Hepatocyte (in vitro differentiated cells): ENCODE data around the gene FERMT1.

Source experiments
- CTCF ChIP-seq: fragments of 200-600 bp; sonication (generic); IDR thresholded peaks from 2 replicates; pipeline ENCODE4 v1.5.1; 2016; ENCODE audit warnings: antibody characterized with exemption, mild to moderate bottlenecking; ENCODE audit not compliant: poor library complexity
- EZH2 ChIP-seq: fragments of 200-600 bp; sonication (generic); IDR thresholded peaks from 2 replicates; pipeline ENCODE4 v1.6.1; 2016; ENCODE audit warnings: antibody characterized with exemption, mild to moderate bottlenecking, borderline replicate concordance
- EZH2phosphoT487 ChIP-seq: fragments of 200-600 bp; sonication (generic); IDR thresholded peaks from one replicate; pipeline ENCODE4 v1.6.1; 2018; ENCODE audit warnings: antibody characterized with exemption, mild to moderate bottlenecking, low read depth, moderate library complexity; ENCODE audit not compliant: unreplicated experiment, severe bottlenecking

- TF ChIP-seq EZH2phosphoT487 (no peak), CTCF (no peak), EZH2 (no peak)
Observed at GRCh38 chr20:6108330-6108729, 14.5 kb downstream of the FERMT1 start.
